GM19043 (cell line): Measurements from ENCODE around the gene TMEM107.
"Not testable (repeated sequence)": the region's sequence is repeated elsewhere in the genome, so short reads cannot be mapped to it uniquely, and the experiment has no call there.

ENCODE experiments used
- ATAC-seq: cut with Tn5 transposase; IDR thresholded peaks from one replicate; pipeline ENCODE4 v1.9.1; 2021; ENCODE audit warnings: low read depth; ENCODE audit not compliant: unreplicated experiment

The TMEM107 gene

DNA sequence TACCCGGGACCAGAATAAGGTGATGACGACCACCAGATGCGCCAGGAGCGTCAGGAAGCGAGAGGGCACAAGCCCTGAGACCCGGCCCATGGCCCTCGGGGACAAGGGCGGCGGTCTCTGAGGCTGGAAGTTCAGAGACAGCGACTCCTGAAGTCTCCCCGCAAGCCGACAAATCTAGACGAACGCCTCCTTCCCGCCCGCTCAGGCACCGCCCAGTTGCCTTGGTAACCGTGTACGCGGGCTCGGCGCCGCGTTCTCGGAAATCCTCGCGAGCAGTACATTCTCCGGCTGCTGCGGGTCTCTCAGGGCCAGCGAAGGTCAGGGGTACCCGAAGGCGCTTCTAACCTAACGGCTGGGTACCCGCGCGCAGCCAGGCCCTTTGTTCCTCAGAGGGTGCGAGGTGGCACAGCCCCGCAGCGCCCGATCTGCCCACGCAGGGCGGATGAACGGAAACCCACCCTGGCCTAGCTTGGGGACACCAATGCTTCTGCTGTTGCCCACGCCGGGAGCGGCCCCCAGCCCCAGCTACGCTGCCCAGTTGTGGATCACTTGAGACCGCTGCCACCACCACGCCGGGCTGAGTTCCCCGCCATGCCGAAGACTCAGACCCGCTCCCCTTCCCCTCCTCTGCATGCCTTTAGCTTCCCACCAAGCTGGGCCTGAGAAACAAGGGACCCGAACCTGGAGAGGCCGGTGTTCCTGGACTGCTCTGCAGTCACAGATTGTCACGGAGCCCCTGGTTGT is at the start of gene TMEM107:
Gene TMEM107 (minus strand): TSS at position 184 of the 744 bp plus-strand sequence. CDS start 94 bp downstream, at position 90.
- peak; percentile 64 for ATAC-seq

- no peak for ATAC-seq
Observed at GRCh38 chr17:8224891-8225812, 49.0 kb upstream of the TMEM107 start.

GRCh38 chr17:8223356-8224126 is 47.4 kb upstream of the TMEM107 start:
- ATAC-seq = no peak

DNA sequence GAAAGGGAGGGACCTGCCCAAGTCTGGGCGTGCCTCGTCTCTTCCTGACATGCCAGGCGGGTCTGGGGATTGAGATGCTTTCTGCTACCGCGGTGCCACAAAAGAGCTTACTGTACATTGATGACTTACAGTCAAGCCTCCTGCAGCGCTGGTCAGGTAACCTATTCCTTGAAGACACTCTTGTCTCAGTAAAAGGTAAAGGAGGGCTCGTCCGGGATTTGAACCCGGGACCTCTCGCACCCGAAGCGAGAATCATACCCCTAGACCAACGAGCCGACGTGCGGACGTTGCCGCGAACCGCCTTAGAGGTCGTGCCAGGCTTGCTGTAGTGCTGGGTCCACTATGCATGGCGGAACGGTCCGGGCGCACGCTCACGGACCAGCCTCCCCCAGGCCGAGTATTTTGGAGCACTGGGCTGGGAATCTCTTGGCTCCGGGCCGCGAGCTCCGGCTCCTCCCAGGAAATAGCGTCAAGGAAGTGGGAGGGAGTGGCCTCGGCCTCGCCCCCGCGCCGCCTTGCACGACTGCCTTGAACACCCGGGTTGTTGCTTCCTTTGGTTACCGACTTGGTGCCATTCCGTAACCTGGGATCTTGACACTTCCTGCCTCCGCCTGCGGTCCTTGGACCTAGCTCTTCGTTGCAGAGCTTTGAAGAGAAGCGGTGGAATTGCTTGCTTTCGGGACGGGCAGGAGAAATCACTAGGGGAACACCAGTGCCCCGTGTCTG is 46.6 kb upstream of the TMEM107 start:
- ATAC-seq = no peak

- no peak for ATAC-seq
Observed at GRCh38 chr17:8222380-8222629, 46.1 kb upstream of the TMEM107 start.

- no peak for ATAC-seq
Observed at GRCh38 chr17:8221663-8222379, 45.6 kb upstream of the TMEM107 start.

- ATAC-seq = no peak
Observed at GRCh38 chr17:8220783-8221662, 44.8 kb upstream of the TMEM107 start.

DNA sequence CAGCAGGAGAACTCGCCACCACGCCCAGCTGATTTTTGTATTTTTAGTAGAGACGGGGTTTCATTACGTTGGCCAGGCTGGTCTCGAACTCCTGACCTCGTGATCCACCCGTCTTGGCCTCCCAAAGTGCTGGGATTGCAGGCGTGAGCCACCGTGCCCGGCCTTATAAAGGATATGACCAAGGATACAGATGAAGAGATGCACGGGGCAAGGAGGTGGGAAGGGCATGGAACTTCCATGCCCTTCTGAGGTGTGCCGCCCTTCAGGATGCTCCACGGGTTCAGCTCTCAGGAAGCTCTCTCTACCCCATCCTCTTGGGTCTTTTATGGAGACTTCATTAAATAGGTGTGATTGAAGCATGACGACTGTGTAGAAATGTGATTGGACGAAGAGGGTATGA is 37.8 kb upstream of the TMEM107 start:
- not testable (repeated sequence) for ATAC-seq

DNA sequence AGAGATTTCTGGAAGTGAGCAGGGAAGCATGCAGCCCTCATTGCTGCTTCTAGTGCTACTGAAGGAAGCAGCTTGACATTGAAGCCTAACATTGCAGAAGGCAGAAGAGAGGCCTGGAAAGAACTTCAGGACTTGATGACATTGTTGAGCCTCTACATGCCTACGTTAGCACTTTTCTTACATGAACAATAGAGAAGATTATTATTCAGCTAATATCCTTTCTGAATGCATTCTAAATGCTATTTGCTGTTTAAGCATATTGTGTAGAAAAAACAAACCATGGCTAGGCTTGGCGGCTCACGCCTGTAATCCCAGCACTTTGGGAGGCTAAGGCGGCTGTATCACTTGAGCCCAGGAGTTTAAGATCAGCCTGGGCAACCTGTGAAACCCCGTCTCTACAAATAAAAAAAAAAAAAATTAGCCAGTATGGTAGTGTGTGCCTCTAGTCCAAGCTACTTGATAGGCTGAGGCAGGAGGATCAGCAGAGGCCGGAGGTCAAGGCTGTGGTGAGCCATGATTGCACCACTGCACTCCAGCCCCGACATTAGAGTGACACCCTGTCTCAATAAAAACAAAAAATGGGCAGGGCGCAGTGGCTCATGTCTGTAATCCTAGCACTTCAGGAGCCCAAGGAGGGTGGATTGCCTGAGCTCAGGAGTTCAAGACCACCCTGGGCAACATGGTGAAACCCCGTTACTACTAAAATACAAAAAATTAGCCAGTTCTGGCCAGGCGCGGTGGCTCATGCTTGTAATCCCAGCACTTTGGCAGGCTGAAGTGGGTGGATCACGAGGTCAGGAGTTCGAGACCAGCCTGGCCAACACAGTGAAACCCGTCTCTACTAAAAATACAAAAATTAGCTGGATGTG is 36.4 kb upstream of the TMEM107 start:
- ATAC-seq = no peak

GRCh38 chr17:8210761-8211458 is 34.7 kb upstream of the TMEM107 start:
- ATAC-seq = no peak

GRCh38 chr17:8209907-8210760 is 34.0 kb upstream of the TMEM107 start, which contains the start of gene AURKB:
TSS of gene AURKB (minus strand) at chr17:8210575. CDS start at chr17:8210224, 351 bp downstream.
- ATAC-seq = peak; percentile 79

GRCh38 chr17:8206536-8206935 is 30.4 kb upstream of the TMEM107 start:
- no peak for ATAC-seq

GRCh38 chr17:8204761-8205555 is 28.8 kb upstream of the TMEM107 start:
- no peak for ATAC-seq

- ATAC-seq = no peak
Observed at GRCh38 chr17:8192070-8192815, 16.1 kb upstream of the TMEM107 start.

- ATAC-seq = no peak
Observed at GRCh38 chr17:8190506-8190905, 14.3 kb upstream of the TMEM107 start.
